ENCODE measurements around the gene LCE2D. TPM values are rescaled to one million over a fixed set of nuclear protein-coding genes. Genes with fewer than 3 reads are reported as not detected.

The LCE2D gene
- total RNA-seq, 1 experiment from 2014 or later: not detected

GRCh38 chr1:152697701-152698600 is 34.8 kb downstream of the LCE2D start, which contains the start of gene LCE2A:
LCE2A (plus strand) TSS chr1:152698345; CDS start chr1:152698902, 557 bp downstream.
- no TSS peak for BruUV-seq (replicated peaks)
- no peak within 1 kb of the TSS for H3K4me3 Mint-ChIP-seq (ENCODE audit: low read depth, unreplicated experiment)
- no peak within 1 kb of the TSS for H3K27ac Mint-ChIP-seq (ENCODE audit: unreplicated experiment)

GRCh38 chr1:152699746-152700145 is 36.6 kb downstream of the LCE2D start:
- no peak for DNase-seq
- no peaks in the 10 kb centered on the region for H3K9me3 Mint-ChIP-seq (ENCODE audit: low read depth, unreplicated experiment)

More at GRCh38 chr1:152697701-152698600, 34.8 kb downstream of the LCE2D start, which contains the start of gene LCE2A:
- Mint-ChIP-seq H3K9me3 (ENCODE audit: low read depth, unreplicated experiment) (peaks cover 3% of the 10 kb centered on the region), H3K36me3 (ENCODE audit: insufficient read depth, unreplicated experiment) (no peaks in the 10 kb centered on the region), H3K27me3 (ENCODE audit: unreplicated experiment) (peaks cover 80% of the 10 kb centered on the region), H3K4me1 (ENCODE audit: low read depth, unreplicated experiment) (no peaks in the 10 kb centered on the region)
- CTCF ChIA-PET: interaction anchor here (0.6 kb wide), 1 partner anchor 218 kb away, joined by 6 read pairs; no protein-coding TSS in a partner anchor
- TF ChIP-seq CTCF (IDR thresholded peaks at IDR 0.05; ENCODE audit: unreplicated experiment): no peak
- intact Hi-C loops (cut with micrococcal nuclease; ENCODE audit: unreplicated experiment): no loop called here
- no peak for DNase-seq

DNA sequence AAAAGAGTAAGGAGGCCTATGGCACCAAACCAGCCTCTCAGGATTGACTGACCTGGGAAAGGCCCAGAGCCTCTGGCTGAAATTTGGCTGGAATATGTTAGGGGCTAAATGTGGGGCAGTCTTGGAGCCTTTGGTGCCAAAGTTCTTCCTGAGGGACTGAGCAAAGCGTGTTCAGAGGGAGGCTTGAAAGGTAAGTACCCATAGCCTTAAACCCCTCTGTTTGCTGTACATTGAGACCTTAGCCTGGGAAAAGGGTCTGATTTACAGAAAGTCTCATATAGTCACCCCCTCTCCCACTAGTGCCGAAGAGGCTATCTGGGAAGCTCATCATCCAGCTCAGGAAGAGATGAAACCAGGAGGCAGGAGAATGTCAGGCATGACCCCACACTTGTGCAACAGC is 44.7 kb downstream of the LCE2D start, which contains the start of gene LCE4A:
LCE4A (plus strand) TSS at position 301 of the 400 bp plus-strand sequence. CDS start 916 bp downstream, outside the sequence.
- Mint-ChIP-seq H3K4me3 (ENCODE audit: low read depth, unreplicated experiment) (no peak within 1 kb of the TSS), H3K4me1 (ENCODE audit: low read depth, unreplicated experiment) (no peaks in the 10 kb centered on the region), H3K36me3 (ENCODE audit: insufficient read depth, unreplicated experiment) (no peaks in the 10 kb centered on the region), H3K9me3 (ENCODE audit: low read depth, unreplicated experiment) (no peaks in the 10 kb centered on the region), H3K27ac (ENCODE audit: unreplicated experiment) (no peak within 1 kb of the TSS), H3K27me3 (ENCODE audit: unreplicated experiment) (peaks cover 84% of the 10 kb centered on the region)
- intact Hi-C loops (cut with micrococcal nuclease; ENCODE audit: unreplicated experiment): no loop called here
- BruUV-seq (replicated peaks): no TSS peak
- CTCF ChIA-PET: no interaction called here
- no peak for DNase-seq
- TF ChIP-seq CTCF (IDR thresholded peaks at IDR 0.05; ENCODE audit: unreplicated experiment): no peak

More at GRCh38 chr1:152699746-152700145, 36.6 kb downstream of the LCE2D start:
- CTCF ChIA-PET: no interaction called here
- H3K4me3 Mint-ChIP-seq (ENCODE audit: low read depth, unreplicated experiment): no peak overlapping the region
- no TSS peak for BruUV-seq (replicated peaks)
- no peak for TF ChIP-seq CTCF (IDR thresholded peaks at IDR 0.05; ENCODE audit: unreplicated experiment)
- H3K36me3 Mint-ChIP-seq (ENCODE audit: insufficient read depth, unreplicated experiment): no peaks in the 10 kb centered on the region
- H3K4me1 Mint-ChIP-seq (ENCODE audit: low read depth, unreplicated experiment): no peaks in the 10 kb centered on the region
- peaks cover 72% of the 10 kb centered on the region for H3K27me3 Mint-ChIP-seq (ENCODE audit: unreplicated experiment)
- H3K27ac Mint-ChIP-seq (ENCODE audit: unreplicated experiment): no peak overlapping the region
- intact Hi-C loops (cut with micrococcal nuclease; ENCODE audit: unreplicated experiment): no loop called here

Other genes starting within 250 kb of the LCE2D start
- not detected in 2 replicates for gene CRNN, start 249.1 kb upstream of the LCE2D start, total RNA-seq (2022)
- not detected in 2 replicates for gene LCE5A, start 152.6 kb upstream of the LCE2D start, total RNA-seq (2022)
- not detected in 2 replicates for gene CRCT1, start 148.9 kb upstream of the LCE2D start, total RNA-seq (2022)
- gene LCE3E, start 96.6 kb upstream of the LCE2D start, total RNA-seq (2022): not detected in 2 replicates
- gene LCE3D, start 82.9 kb upstream of the LCE2D start, total RNA-seq (2022): not detected in 2 replicates
- gene LCE3C, start 63.1 kb upstream of the LCE2D start, total RNA-seq (2022): not detected in 2 replicates
- not detected in 2 replicates for gene LCE3B, start 49.6 kb upstream of the LCE2D start, total RNA-seq (2022)
- gene LCE3A, start 40.3 kb upstream of the LCE2D start, total RNA-seq (2022): not detected in 2 replicates
- not detected in 2 replicates for gene LCE2C, start 11.9 kb downstream of the LCE2D start, total RNA-seq (2022)
- not detected in 2 replicates for gene LCE2B, start 22.7 kb downstream of the LCE2D start, total RNA-seq (2022)
- gene LCE2A, start 35.0 kb downstream of the LCE2D start, total RNA-seq (2022): not detected in 2 replicates
- gene LCE4A, start 44.8 kb downstream of the LCE2D start, total RNA-seq (2022): not detected in 2 replicates
- gene KPRP, start 94.6 kb downstream of the LCE2D start, total RNA-seq (2022): not detected in 2 replicates
- not detected in 2 replicates for gene LCE1F, start 111.8 kb downstream of the LCE2D start, total RNA-seq (2022)
- gene LCE1E, start 122.9 kb downstream of the LCE2D start, total RNA-seq (2022): not detected in 2 replicates
- not detected in 2 replicates for gene LCE1D, start 133.3 kb downstream of the LCE2D start, total RNA-seq (2022)
- gene LCE1C, start 143.3 kb downstream of the LCE2D start, total RNA-seq (2022): not detected in 2 replicates
- not detected in 2 replicates for gene LCE1B, start 148.6 kb downstream of the LCE2D start, total RNA-seq (2022)
- not detected in 2 replicates for gene LCE1A, start 164.1 kb downstream of the LCE2D start, total RNA-seq (2022)
- not detected in 2 replicates for gene LCE6A, start 179.5 kb downstream of the LCE2D start, total RNA-seq (2022)
- gene LCE7A, start 196.6 kb downstream of the LCE2D start, total RNA-seq (2022): not detected in 2 replicates
- gene SMCP, start 214.9 kb downstream of the LCE2D start, total RNA-seq (2022): not detected in 2 replicates
- 1.1 and 1.9 TPM in 2 replicates for gene IVL, start 245.2 kb downstream of the LCE2D start, total RNA-seq (2022)

All from Calu3 (cell line).